HG02798 (cell line): ENCODE measurements around the gene IFI27.
A peak's percentile ranks its signal among the peaks of the same experiment; 100 is the strongest.
"Not testable (repeated sequence)": the region's sequence is repeated elsewhere in the genome, so short reads cannot be mapped to it uniquely, and the experiment has no call there.

Experiments
- ATAC-seq: cut with Tn5 transposase; IDR thresholded peaks from one replicate; pipeline ENCODE4 v1.9.1; 2021; ENCODE audit warnings: mild to moderate bottlenecking; ENCODE audit not compliant: unreplicated experiment, poor library complexity

The IFI27 gene

DNA sequence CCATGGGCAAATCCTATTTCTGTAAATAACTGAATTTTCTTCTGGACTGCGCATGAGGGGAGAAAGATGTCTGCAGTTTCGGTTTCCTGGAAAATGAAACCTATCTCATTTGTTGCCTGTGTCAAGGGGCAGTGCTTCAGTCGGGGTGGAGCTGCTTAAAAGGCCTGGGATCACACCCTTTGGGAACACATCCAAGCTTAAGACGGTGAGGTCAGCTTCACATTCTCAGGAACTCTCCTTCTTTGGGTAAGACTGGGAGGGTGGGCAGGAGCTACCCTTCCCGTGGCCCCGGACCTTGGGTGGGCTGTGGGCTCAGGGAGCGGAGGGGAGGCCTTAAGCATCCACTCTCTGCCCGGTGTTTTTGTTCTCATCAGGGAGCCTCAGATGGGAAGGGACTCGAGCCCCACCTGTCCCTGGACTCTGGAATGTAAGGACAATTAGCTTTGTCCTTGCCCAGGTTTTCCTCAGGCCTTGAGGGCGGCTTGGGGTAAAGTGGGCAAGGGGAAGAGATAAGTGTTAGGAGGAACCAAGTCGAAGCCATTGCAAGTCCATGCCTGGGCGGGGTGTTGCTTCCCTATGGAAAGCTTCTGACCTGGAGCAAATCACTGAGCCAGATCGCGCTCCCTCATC lies at the start of gene IFI27:
IFI27 (plus strand) TSS at position 185 of the 630 bp plus-strand sequence.
- no peak for ATAC-seq

DNA sequence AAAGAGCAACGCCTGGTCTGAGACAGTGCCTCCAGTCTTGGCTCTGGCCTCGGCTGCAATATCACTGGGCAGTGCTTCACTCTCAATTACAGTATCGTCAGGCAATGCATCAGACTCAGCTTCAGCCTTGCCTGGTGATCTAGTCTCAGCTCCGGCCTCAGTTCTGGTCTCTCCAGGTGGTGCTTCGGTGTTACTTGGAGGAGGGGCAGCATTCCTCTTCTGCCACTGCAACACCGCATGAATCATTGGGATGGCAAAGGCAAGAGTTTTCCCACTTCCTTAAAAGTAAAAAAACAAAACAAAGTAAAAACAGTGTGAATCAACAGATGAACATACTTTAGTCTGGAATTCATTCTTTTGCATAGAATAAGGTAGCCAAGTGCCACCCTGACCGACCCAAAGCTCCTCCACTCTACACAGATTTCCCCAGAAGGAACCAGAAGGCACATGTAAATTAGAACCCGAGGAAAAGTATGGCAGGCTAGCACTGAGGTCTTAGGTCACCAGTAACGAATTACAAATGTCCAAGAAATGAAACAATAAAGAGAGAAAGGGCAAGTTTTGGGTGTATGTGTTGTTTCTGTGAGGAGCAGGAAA lies 48.1 kb upstream of the IFI27 start:
- ATAC-seq = no peak

DNA sequence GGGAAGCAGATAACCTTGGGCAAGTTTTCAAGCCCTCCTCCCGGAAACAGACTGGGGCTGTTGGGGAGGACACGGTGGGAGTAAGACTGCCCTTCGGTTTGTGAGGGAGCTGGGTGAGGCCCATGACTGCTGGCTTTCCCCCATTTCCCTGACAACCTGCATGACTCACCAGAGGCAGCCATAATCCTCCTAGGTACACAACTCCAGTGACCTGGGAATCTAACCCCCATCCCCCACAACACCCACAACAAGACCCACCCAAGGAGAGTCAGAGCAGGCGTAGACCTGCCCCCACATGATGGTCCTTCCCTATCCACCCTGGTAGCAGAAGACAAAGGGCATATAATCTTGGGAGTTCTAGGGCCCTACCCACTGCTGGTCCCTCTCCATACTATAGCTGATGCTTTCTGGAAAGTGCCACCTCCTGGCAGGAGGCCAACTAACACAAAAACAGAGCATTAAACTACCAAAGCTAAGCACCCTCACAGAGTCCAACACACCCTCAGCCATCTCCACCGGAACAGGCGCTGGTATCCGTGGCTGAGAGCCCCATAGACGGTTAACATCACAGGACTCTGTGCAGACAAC lies 44.4 kb upstream of the IFI27 start:
- ATAC-seq = no peak

DNA sequence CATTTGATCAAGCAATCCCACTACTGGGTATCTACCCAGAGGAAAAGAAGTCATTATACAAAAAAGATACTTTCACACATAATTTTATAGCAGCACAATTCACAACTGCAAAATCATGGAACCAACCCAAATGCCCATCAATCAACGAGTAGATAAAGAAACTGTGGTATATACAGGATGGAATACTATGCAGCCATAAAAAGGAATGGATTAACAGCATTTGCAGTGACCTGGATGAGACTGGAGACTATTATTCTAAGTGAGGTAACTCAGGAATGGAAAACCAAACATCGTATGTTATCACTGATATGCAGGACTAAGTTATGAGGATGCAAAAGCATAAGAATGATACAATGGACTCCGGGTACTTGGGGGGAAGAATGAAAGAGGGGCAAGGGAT lies 38.5 kb upstream of the IFI27 start:
- ATAC-seq = not testable (repeated sequence)

DNA sequence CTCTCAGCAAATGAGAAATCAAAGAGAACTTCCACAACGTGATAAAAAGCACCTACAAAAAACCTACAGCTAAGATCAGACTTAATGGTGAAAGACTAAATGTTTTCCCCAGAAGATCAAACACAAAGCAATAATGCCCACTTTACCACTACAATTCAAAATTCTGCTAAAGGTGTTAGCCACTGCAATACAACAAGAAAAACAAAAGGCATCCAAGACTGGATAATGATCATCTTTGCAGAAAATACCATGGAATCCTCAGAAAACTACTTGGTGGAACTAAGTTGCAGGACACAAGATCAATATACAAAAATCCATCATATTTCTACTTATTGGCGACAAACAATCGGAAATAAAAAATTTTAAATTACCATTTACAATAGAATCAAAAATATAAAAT lies 36.0 kb upstream of the IFI27 start:
- no peak for ATAC-seq

DNA sequence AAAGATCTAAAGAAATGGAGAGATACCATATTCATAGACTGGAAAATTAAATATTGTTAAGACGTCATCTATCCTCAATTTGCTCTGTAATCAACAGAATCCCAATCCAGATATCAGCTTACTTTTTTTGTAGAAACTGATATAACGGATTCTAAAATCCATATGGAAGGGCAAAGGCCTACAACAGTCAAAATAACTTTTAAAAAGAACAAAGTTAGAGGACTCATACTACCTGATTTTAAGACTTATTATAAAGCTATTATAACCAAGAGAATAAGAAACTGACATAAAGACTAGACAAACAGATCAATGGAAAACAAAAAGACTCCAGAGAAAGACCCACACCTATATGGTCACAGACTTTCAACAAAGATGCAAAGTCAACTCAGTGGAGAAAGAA lies 35.5 kb upstream of the IFI27 start:
- ATAC-seq = no peak

DNA sequence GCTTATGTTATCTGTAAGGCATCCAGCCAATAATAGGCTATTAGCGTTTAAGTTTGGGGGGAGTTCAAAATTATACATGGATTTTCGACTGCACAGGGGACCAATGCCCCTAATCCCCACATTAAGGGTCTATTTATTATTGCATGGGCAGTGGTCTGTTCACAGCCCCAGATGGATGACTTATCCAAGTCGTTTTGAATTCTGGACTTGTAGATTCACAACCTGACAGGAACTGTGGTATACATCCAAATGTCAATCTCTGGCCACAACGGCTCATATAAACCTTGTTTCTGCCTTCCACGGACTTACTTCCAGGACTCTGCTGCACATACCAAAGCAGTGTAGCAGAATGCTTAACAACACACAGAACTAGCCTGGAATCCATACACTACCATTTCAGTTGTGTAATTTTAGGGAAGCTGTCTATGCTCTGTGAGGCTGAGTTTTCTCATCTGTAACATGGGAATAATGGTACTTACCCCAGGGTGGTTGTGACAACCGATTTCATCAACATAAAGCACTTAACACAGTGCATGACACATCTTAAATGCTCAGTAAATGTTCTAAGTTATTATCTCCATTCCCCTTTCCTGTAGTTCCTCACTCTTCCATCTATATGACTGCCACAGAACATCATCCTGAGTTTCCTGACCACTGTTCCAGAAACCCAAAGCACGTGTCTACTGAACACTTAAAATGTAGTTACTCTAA lies 33.3 kb upstream of the IFI27 start:
- ATAC-seq = no peak

DNA sequence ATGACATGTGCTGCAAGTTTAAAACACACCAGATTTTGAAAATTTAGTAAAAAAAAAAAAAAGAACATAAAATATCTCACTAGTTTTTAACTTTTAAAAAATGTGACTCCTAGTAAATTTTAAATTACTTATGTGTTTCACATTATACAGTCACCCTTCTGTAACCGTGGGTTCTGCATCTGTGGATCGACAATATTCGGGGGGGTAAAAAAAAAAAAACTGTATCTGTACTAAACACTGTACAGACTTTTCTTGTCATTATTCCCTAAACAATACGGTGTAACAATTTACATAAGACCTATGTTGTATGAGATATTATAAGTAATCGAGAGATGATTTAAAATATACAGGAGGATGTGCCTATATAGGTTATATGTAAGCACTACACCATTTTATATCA lies 32.7 kb upstream of the IFI27 start:
- no peak for ATAC-seq

DNA sequence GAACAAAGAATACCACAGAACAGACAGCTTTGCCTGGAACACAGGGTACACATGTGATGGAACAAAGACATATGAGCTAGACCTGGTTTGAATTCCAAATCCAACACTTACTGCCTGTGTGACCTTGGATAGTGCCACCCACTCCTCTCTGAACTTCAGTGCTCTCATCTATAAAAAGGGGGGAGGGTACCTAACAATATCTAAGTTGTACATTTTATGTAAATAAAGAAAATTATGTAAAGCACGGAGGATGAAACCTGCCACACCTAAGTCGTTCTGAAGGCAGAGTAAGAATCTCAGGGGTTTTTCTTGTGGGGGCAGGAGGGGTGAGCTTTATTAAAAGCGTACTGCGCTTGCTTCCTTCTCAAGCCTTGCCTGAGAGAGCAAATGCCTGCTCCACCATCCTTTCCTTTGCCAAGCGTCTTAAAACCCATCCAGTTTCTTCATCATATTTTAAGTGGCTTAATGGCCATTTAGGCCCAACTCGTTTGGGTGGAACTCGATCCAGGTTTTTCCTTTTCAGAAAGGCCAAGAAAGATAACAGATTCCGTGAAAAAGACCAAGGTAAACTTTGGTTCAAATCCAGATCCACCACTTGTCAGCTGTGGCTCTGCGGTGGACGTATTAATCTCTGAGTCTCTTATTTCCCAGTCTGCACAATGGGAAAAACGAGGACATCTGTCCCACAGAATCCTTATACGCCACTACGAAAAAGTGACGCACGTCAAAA lies 30.5 kb upstream of the IFI27 start:
- ATAC-seq = no peak

DNA sequence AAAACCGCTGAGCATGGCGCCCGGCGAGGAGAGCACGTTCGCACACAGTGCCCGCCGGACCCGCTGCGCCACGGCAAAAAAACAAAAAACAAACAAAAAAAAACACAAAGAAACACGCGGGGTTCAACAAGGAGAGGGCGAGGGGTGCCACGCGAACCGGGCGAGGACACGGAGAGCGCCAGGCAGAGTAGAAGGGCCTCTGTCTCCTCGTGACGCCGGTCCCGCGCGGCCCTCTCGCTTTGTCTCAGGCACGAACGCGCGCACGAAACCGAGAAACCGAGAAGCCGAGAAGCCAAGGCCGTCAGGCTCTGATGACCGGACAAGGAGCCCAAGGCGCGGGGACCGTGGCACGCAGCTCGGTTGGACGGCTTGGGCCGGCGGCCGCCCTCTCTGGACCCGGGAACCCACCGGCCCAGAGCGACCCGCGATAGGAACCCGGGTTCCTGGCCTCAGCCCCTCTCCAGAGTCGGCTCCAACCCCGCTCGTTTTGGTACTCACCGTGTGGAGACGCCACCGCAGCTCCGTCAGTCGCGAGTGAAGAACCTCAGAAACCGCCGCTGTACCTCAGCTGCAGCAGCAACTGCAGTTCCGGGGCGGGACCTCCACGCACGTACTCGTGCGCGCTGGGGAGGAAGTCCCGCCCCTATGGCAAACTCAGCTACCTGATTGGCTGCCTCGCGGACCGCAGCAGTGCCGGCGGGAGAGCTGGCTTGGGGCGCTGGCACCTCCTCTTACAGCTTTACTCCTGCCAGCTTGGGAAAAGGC lies 29.7 kb upstream of the IFI27 start, which contains the start of the genes DDX24 and IFI27L1:
DDX24 (minus strand) TSS at position 582 of the 765 bp plus-strand sequence. CDS start 1,460 bp downstream, outside the sequence.
IFI27L1 (plus strand) TSS at position 690 of the 765 bp plus-strand sequence. CDS start 15,628 bp downstream, outside the sequence.
- ATAC-seq = peak; percentile 99

DNA sequence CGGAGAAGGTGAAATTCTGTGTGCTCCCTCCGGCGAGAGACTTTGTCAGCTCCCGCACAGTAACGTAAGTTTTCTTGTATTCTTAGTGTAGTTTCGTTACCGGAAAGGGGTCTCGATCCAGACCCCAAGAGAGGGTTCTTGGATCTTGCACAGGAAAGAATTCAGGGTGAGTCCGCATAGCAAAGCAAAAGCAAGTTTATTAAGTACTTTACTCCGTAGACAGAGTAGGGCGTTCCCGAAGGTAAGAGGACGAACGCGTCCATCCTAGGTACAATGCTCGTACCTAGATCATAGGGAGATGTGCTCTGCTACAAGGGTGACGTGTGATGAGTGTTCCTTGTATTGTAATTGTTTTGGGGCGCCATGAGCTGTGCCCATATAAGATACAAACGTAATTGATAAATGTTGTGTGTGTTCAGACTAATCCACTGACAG lies 29.1 kb upstream of the IFI27 start:
- ATAC-seq = peak; percentile 21

DNA sequence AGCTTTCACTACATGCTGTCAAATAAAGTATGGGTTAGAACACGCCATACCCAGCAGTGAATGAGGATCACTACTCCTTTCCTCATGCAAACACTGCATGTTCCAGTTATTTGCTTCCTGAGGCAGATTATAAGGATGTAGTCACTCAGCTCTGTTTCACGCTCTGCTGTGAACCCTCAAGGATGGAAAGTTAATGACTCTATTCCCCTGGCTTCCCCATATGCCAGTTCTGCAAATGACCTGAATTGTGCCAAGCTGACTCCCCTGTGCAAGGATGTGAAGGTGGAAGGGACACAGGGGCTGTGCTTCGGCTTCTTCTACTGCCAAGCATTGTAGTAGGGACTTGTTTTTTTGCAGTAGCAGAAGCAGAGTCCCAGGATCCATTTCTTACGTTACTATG lies 22.6 kb upstream of the IFI27 start:
- no peak for ATAC-seq

DNA sequence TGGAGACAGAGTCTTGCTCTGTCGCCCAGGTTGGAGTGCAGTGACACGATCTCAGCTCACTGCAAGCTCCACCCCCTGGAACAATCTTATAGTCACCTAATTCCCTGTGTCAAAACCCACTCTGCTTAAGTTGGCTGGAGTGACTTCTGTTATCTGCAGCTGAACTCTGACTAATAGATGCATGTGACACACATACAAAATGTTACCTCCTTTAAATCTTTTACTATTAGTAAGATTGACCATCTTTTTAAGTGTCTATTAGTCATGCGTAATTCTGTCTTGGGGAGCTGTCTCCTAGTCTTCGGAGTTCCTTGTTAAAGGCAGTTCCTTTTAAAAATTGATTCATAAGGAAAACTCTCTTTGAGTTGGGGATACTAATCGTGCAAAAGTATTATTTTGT lies 22.0 kb upstream of the IFI27 start:
- no peak for ATAC-seq

DNA sequence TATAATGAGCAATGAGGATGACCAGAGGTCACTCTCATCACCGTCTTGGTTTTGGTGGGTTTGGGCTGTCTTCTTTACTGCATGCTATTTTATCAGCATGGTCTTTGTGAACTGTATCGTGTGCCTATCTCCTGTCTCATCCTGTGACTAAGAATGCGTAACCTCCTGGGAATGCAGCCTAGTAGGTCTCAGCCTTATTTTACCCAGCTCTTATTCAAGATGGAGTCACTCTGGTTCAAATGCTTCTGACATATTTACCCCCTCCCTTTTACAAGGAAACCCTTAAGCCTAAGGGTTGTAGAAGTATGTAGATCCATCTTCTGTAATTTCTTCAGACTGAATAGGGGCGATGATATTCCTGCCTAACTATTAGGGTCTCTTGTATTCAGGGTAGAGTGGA lies 21.1 kb upstream of the IFI27 start:
- ATAC-seq = no peak

DNA sequence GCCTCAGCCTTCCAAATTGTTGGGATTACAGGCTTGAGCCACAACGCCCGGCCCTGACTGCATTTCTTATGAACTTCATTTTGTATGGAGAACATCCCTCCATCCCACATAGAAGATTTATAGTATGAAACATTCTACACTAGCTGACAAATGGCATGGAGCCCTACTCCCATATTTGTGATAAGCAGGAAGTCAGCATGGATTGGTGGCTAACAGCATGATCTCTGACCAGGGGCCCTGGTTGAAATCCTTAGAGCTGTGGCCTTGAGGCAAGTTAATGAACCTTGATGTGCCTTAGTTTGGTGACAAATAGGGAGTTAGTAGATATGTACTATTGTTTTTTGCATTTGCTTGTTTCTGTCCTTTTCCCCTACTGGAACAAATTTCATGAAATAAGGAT lies 17.1 kb upstream of the IFI27 start:
- no peak for ATAC-seq

DNA sequence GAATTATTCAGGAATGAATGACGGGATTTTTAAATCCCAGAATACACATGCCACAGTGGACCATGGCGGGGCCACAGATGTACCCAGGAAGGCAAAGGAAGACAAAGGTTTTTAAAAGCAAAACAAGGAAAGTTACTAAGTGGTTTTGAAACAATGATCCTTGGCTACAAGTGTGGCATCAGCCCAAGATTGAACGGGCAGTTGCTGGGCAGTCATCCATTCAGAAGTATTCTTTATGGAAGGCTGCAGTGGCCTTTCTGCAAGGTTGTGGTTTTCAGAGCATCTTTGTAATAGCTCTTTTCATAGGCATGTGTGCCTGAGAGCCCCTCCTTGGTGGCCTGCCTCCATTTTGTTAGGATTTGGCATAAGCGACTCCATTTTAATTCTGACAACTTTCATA lies 13.4 kb upstream of the IFI27 start:
- no peak for ATAC-seq

DNA sequence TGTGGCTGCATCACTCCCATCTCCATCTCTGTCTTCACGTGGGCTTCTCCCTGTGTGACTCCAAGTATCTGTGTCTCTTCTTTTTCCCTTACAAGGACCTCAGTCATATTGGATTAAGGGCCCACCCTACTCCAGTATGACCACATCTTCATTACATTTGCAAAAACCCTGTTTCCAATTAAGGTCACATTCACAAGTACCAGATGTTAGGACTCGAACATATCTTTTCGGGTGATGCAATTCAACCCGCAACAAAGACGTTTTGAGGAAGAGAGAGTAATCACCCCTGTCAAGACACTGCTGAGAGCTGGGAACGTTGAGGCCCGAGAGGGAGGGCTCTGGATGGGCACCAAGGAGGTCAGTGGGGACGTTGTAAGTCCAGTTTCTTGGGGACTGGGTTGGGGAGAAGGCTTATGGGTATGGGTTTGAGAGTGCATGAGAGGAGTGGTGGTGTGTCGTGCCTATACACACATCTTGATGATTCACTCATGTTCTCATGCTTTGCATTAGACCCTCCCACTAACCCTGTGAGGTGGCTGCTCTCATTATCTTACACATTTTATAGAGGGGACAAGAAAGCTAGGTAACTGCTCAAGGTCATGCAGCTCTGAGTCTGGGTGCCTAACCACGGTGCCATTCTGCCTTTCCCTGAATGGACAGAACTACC lies 12.1 kb upstream of the IFI27 start:
- ATAC-seq = no peak

DNA sequence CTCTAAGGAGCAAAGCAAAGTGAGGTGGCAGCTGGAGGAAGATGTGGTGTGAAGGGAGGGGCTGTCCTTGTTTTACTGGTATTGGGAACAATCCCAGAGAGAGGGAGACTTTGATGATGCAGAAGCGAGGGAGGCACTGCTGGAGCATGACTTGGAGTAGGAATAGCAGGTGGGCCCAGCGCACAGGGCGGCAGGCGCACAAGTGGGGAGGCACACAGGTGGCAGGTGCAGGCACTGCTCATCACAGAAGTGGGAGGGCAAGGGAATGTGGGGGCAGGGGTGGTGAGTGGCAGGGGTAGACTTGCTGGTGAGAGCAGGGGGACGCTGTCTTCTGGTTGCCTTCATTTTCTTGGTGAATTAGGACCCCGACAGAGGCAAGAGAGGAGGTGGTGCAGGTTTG lies 11.5 kb upstream of the IFI27 start:
- no peak for ATAC-seq

DNA sequence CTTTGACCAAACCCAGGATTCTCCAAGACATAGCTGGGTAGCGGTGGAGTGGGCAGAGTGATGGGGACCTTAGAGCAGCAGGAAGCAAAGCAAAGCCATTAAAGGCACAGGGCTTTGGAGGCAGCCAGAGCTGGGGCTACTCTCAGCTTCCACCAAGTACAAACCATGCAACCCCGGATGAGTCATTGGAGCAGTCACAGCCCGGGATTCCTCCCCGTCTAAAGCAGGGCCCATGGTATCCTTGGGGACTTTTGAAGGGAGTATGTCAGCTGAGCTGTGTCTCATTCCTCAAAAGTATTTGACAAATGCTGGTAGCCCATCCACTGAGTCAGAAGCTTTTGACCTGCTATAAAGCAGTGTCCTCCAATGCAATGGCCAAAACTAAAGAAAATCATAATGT lies 9.7 kb upstream of the IFI27 start:
- no peak for ATAC-seq
